BLaER1 (cell line): ENCODE measurements around the gene SETDB2.
A peak's percentile ranks its signal among the peaks of the same experiment; 100 is the strongest.

ENCODE experiments used
- H3K27ac ChIP-seq: shearing (Covaris generic); formaldehyde crosslinking; 2 replicates; pipeline ENCODE4 v1.8.1; 2022
- H3K27me3 ChIP-seq: shearing (Covaris generic); formaldehyde crosslinking; 2 replicates; pipeline ENCODE4 v1.8.1; 2022
- H3K36me3 ChIP-seq: shearing (Covaris generic); formaldehyde crosslinking; 2 replicates; pipeline ENCODE4 v1.8.1; 2022
- H3K4me1 ChIP-seq: shearing (Covaris generic); formaldehyde crosslinking; 2 replicates; pipeline ENCODE4 v1.8.1; 2022
- H3K4me2 ChIP-seq: shearing (Covaris generic); formaldehyde crosslinking; 2 replicates; pipeline ENCODE4 v1.8.1; 2022
- H3K4me3 ChIP-seq: shearing (Covaris generic); formaldehyde crosslinking; 2 replicates; pipeline ENCODE4 v1.8.1; 2022
- H3K9ac ChIP-seq: shearing (Covaris generic); formaldehyde crosslinking; 2 replicates; pipeline ENCODE4 v1.8.1; 2022
- H3K9me3 ChIP-seq: shearing (Covaris generic); formaldehyde crosslinking; 2 replicates; pipeline ENCODE4 v1.8.1; 2022
- H4K20me1 ChIP-seq: shearing (Covaris generic); formaldehyde crosslinking; 2 replicates; pipeline ENCODE4 v1.8.1; 2022
- Cebpa-rat ChIP-seq: shearing (Covaris generic); IDR thresholded peaks from 2 replicates; pipeline ENCODE4 v1.8.1; 2022

Gene SETDB2

DNA sequence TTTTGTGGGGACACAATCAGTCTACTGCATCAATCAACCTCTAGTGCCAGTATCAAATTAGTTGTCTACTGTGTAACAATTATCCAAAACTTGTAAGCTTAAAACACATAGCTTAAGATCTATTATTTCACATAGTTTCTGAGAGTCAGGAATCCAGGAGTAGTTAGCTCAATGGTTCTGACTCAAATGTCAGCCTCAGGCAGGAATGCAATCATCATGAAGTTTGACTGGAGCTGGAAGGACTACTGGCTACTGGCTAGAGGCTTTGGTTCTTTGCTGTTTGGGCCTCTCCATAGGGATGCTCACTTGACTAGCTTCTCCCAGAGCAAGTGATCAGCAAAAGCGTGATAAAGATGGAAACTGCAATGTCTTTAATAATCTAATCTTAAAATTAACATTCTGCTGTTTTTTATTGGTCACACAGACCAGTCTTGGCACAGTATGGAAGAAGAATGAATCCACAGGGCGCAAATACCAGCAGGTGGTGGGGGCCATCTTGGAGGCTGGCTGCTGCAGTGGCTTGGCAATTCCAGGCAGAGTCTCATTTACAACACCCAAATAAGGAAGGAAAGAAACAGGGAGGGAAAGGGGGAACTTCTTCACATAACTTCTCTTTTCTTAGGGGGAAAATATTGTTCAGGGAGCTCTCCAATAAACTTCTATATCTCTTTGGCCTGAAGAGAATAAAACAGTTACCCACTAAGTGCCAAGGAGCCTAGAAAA lies 15.9 kb upstream of the SETDB2 start:
- Histone ChIP-seq H3K27ac (no peak overlapping the region), H3K4me2 (no peak overlapping the region), H3K27me3 (no peaks in the 10 kb centered on the region), H3K9ac (no peak overlapping the region), H4K20me1 (no peaks in the 10 kb centered on the region), H3K4me1 (no peaks in the 10 kb centered on the region), H3K36me3 (peaks cover 33% of the 10 kb centered on the region), H3K4me3 (no peak overlapping the region), H3K9me3 (no peaks in the 10 kb centered on the region)
- TF ChIP-seq Cebpa-rat: no peak

DNA sequence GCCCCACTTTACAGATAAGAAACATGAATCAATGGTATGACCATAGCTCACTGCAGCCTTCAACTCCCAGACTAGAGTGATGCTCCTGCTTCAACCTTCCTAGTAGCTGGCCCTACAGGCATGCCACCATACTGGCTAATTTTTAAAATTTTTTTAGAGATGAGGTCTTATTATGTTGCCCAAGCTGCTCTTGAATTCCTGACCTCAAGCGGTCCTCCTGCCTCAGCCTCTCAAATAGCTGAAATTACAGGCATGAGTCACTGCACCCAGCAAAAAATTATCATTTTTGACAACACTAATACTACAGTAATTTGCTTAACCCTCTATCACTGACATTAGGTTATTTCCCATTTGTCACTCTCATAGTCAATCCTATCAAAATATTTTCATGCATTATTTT lies 15.0 kb upstream of the SETDB2 start:
- H3K4me2 ChIP-seq: no peak overlapping the region
- H3K27ac ChIP-seq: no peak overlapping the region

DNA sequence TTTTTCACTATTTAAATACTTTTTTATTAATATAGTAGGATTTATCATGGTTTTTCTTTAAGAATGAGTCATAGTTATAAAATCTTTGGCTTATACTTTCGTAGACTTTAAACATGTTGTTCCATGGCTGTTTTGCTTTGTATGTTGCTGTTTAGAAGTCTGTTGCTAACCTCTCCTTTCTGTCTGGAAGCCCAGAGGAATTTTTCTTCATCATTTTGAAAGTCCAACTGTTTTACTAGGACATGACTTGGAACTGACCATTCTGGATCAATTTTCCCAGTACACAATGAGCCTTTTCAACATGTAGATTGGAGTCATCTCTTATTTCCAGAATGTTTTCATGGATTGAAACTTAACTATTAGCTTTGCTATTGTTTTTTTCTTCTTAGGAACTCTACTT lies 8.1 kb upstream of the SETDB2 start:
- no peak overlapping the region for H3K27ac ChIP-seq
- H3K36me3 ChIP-seq: peaks cover 16% of the 10 kb centered on the region
- no peaks in the 10 kb centered on the region for H3K9me3 ChIP-seq
- H3K4me3 ChIP-seq: no peak overlapping the region
- H3K4me1 ChIP-seq: no peaks in the 10 kb centered on the region
- TF ChIP-seq Cebpa-rat: no peak
- no peaks in the 10 kb centered on the region for H3K27me3 ChIP-seq
- H4K20me1 ChIP-seq: no peaks in the 10 kb centered on the region
- H3K9ac ChIP-seq: no peak overlapping the region
- H3K4me2 ChIP-seq: no peak overlapping the region

More for the DNA sequence above, 15.0 kb upstream of the SETDB2 start:
- Histone ChIP-seq H4K20me1 (no peaks in the 10 kb centered on the region), H3K4me1 (no peaks in the 10 kb centered on the region), H3K9ac (no peak overlapping the region), H3K9me3 (no peaks in the 10 kb centered on the region), H3K27me3 (no peaks in the 10 kb centered on the region), H3K36me3 (peaks cover 36% of the 10 kb centered on the region), H3K4me3 (no peak overlapping the region)
- TF ChIP-seq Cebpa-rat: no peak

DNA sequence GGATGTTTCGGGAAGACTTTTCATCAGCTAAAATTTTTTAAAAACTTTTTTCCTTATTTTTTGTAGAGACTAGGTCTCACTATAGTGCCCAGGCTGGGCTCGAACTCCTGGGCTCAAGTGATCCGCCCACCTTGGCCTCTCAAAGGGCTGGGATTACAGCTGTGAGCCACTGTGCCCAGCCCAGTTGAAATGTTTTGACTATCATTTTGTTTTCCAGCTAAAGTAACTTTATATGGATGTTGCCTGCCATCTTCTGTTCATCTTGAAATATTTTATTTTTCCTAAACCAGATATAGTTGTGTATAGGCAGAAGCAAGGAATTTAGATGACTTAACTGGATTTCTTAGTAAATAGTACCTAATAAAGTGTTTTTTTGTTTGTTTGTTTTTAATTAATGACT lies 7.2 kb upstream of the SETDB2 start:
- H3K9ac ChIP-seq: no peak overlapping the region
- no peak overlapping the region for H3K27ac ChIP-seq
- no peak overlapping the region for H3K4me2 ChIP-seq
- H3K9me3 ChIP-seq: no peaks in the 10 kb centered on the region
- no peak for TF ChIP-seq Cebpa-rat
- no peak overlapping the region for H3K4me3 ChIP-seq
- H3K27me3 ChIP-seq: no peaks in the 10 kb centered on the region
- peaks cover 15% of the 10 kb centered on the region for H3K36me3 ChIP-seq
- no peaks in the 10 kb centered on the region for H4K20me1 ChIP-seq
- no peaks in the 10 kb centered on the region for H3K4me1 ChIP-seq

DNA sequence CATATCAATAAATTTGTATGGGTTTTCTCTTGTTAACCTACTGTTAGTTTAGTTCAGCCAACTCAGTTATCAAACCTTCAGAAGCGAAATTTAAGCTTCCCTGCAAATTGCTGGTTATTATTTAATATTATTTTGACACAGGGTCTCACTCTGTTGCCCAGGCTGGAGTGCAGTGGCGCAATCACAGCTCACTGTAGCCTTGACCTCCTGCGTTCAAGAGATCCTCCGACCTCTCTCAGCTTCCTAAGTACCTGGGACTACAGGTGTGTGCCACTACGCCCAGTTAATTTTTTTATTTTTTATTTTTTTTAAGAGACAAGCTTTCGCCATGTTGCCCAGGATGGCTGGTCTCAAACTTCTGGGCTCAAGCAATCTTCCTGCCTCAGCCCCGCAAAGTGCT lies 6.4 kb upstream of the SETDB2 start:
- TF ChIP-seq Cebpa-rat: no peak
- H3K4me1 ChIP-seq: peaks cover 2% of the 10 kb centered on the region; the same call in 1 of the 2 replicates

DNA sequence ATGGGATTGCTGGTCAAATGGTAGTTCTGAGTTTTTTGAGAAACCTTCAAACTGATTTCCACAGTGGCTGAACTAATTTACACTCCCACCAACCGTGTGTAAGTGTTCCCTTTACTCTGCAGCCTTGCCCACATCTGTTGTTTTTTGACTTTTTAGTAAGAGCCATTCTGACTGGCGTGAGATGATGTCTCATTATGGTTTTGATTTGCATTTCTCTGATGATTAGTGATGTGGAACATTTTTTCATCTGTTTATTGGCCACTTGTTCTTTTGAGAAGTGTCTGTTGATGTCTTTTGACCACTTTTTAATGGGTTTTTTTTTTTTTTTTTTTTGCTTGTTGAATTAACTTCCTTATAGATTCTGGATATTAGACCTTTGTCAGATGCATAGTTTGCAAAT lies 4.5 kb upstream of the SETDB2 start:
- Histone ChIP-seq H3K27ac (no peak overlapping the region), H3K36me3 (no peaks in the 10 kb centered on the region), H3K9me3 (no peaks in the 10 kb centered on the region), H3K4me2 (no peak overlapping the region), H3K27me3 (no peaks in the 10 kb centered on the region), H3K9ac (no peak overlapping the region), H3K4me1 (peaks cover 10% of the 10 kb centered on the region), H3K4me3 (no peak overlapping the region), H4K20me1 (no peaks in the 10 kb centered on the region)
- no peak for TF ChIP-seq Cebpa-rat

More for the DNA sequence above, 6.4 kb upstream of the SETDB2 start:
- H3K4me2 ChIP-seq: no peak overlapping the region
- no peak overlapping the region for H3K27ac ChIP-seq
- H3K9me3 ChIP-seq: no peaks in the 10 kb centered on the region
- no peak overlapping the region for H3K4me3 ChIP-seq
- H4K20me1 ChIP-seq: no peaks in the 10 kb centered on the region
- peaks cover 8% of the 10 kb centered on the region for H3K36me3 ChIP-seq
- H3K9ac ChIP-seq: no peak overlapping the region
- H3K27me3 ChIP-seq: no peaks in the 10 kb centered on the region

DNA sequence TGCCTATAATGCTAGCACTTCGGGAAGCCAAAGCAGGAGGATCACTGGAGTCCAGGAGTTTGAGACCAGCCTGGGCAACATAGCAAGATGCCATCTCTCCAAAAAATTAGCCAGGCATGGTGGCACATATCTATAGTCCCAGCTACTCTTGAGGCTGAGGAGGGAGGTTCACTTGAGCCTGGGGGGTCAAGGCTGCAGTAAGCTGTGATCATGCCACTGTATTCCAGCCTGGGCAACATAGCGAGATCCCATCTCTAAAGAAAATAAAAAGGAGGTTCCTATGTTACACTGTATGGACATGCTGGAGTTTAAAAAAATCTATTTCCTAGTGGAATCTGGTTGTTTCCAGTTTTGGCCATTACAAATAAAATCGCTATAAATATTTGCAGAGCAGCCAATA lies 2.8 kb upstream of the SETDB2 start:
- Histone ChIP-seq H3K4me3 (no peak overlapping the region), H3K27ac (no peak overlapping the region)

DNA sequence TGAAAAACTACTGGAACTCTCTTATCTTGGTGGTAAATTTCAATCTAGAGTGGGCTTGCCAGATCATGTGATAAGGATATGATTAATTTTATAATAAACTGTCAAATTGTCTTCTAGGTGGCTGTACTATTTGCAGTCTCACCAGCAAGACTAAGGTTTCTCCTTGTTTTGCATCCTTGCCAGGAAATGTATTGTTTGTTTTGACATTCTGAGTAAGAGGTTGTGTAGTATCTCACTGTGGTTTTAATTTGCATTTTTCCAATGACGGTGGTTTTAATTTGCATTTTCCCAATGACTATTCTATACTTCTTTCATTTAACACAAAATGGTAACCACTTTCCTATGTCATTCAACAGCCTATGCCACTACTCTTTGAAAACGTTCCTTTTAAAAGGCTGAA lies 2.2 kb upstream of the SETDB2 start:
- Histone ChIP-seq H3K4me1 (peaks cover 27% of the 10 kb centered on the region), H3K27me3 (no peaks in the 10 kb centered on the region), H3K4me2 (no peak overlapping the region), H3K27ac (no peak overlapping the region), H3K9ac (no peak overlapping the region), H3K4me3 (no peak overlapping the region), H3K9me3 (no peaks in the 10 kb centered on the region), H3K36me3 (no peaks in the 10 kb centered on the region), H4K20me1 (no peaks in the 10 kb centered on the region)
- TF ChIP-seq Cebpa-rat: no peak

More for the DNA sequence above, 2.8 kb upstream of the SETDB2 start:
- no peak overlapping the region for H3K4me2 ChIP-seq
- no peaks in the 10 kb centered on the region for H3K9me3 ChIP-seq
- no peaks in the 10 kb centered on the region for H4K20me1 ChIP-seq
- H3K9ac ChIP-seq: no peak overlapping the region
- no peaks in the 10 kb centered on the region for H3K27me3 ChIP-seq
- no peak for TF ChIP-seq Cebpa-rat
- peaks cover 21% of the 10 kb centered on the region for H3K4me1 ChIP-seq
- no peaks in the 10 kb centered on the region for H3K36me3 ChIP-seq

DNA sequence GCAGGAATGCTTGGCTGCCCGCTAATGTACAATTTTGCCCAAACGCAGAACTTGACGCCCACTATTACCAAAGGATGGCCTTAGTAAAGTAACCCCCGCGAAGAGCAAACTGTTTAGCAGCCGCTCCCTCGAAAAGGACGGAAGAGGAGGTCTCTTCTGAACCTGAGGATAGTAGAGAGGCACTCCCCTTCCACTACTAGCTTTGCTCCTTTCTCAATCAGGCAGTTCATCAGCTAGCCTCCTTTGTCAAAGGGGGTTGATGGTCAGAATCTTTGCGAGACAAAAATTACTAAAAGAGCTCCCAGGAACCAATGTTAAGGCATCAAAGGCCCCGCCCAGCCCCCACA lies 744 bp upstream of the SETDB2 start:
- no peaks in the 10 kb centered on the region for H3K27me3 ChIP-seq
- no peaks in the 10 kb centered on the region for H4K20me1 ChIP-seq
- H3K9me3 ChIP-seq: no peaks in the 10 kb centered on the region
- peak overlapping the region; percentile 89 for H3K27ac ChIP-seq
- H3K4me1 ChIP-seq: peaks cover 41% of the 10 kb centered on the region
- peak overlapping the region; percentile 77 for H3K4me2 ChIP-seq
- H3K36me3 ChIP-seq: no peaks in the 10 kb centered on the region
- H3K4me3 ChIP-seq: peak overlapping the region; percentile 79
- no peak for TF ChIP-seq Cebpa-rat
- H3K9ac ChIP-seq: peak overlapping the region; percentile 76

DNA sequence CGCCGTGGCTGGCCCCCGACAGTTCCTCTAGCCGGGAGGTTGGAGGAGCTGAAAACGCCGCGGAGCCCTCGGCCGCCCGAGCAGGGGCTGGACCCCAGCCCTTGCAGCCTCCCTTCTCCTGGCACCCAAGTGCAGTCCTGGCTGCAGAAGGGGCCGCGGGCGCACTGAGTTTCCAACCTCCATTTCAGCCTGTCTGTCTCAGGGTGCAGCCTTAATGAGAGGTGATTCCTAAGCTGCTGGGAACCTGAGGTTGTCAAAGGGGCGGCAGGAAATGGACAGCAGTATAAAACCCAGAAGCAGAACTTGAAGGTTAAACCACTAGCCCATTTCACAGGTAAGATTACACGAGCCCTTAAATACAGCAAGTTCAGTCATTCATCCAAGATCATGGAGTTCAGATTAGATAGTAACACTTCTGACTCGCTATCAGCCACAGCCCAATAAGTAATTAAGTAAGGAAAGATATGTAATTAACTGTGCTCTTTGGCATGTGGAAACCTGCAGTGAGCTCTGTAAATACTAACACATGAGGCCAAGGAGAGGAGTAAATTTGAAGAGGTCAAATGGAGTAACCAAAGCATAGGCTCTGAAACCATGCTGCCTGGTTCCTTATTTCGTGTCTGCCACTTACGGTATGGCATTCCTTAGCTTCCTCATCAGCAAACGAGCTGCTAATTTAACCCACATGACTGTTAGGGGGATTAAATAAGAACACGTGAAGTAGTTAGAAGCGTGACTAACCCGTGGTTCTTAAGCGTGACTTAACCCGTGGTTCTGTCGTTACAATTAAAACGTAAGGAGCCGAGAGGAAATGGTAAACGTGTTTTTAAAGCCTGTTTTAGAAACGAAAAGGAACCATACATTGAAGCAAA lies 686 bp downstream of the SETDB2 start:
- Histone ChIP-seq H3K4me3 (peak overlapping the region; percentile 79), H3K4me1 (peaks cover 54% of the 10 kb centered on the region), H4K20me1 (no peaks in the 10 kb centered on the region), H3K27me3 (no peaks in the 10 kb centered on the region), H3K36me3 (no peaks in the 10 kb centered on the region), H3K9ac (peak overlapping the region; percentile 85), H3K27ac (peak overlapping the region; percentile 87), H3K4me2 (peak overlapping the region; percentile 85), H3K9me3 (no peaks in the 10 kb centered on the region)
- TF ChIP-seq Cebpa-rat: no peak
